GM23338 (cell line): ENCODE measurements around the gene CHST11. TPM values are rescaled to one million over a fixed set of nuclear protein-coding genes. Genes with fewer than 3 reads are reported as not detected.

Experiments
- ATAC-seq: fragments of 200-7000 bp; cut with Tn5 transposase; 3 replicates; pipeline ENCODE4 v1.9.1; 2020
- DNase-seq: peaks from one replicate; pipeline ENCODE4 v3.0.0-alpha.2; 2015; ENCODE audit warnings: low spot score
- H2AFZ ChIP-seq: fragments of 200-600 bp; sonication (generic); 2 replicates; pipeline ENCODE4 v1.8.0; 2016; ENCODE audit warnings: antibody characterized with exemption, mild to moderate bottlenecking, moderate library complexity
- H3F3A ChIP-seq: fragments of 200-600 bp; sonication (generic); replicated peaks from 2 replicates; pipeline ENCODE4 v1.8.0; 2017; ENCODE audit warnings: antibody characterized with exemption, mixed run types, low read depth
- H3K27ac ChIP-seq: fragments of 200-600 bp; sonication (generic); 2 replicates; pipeline ENCODE4 v1.6.1; 2016; ENCODE audit warnings: low read depth
- H3K27me3 ChIP-seq: fragments of 200-600 bp; sonication (generic); 2 replicates; pipeline ENCODE4 v1.8.0; 2016; ENCODE audit warnings: mild to moderate bottlenecking, mixed run types, moderate library complexity; ENCODE audit not compliant: insufficient read depth
- H3K36me3 ChIP-seq: fragments of 200-600 bp; sonication (generic); 2 replicates; pipeline ENCODE4 v1.8.0; 2016; ENCODE audit warnings: mild to moderate bottlenecking; ENCODE audit not compliant: insufficient read depth
- H3K4me1 ChIP-seq: fragments of 200-600 bp; sonication (generic); 2 replicates; pipeline ENCODE4 v1.8.0; 2016; ENCODE audit warnings: mild to moderate bottlenecking, moderate library complexity; ENCODE audit not compliant: insufficient read depth
- H3K4me2 ChIP-seq: fragments of 200-600 bp; sonication (generic); 2 replicates; pipeline ENCODE4 v1.7.1; 2017; ENCODE audit warnings: mixed run types
- H3K4me3 ChIP-seq: fragments of 200-600 bp; sonication (generic); 2 replicates; pipeline ENCODE4 v1.6.1; 2016; ENCODE audit warnings: mixed run types
- H3K79me2 ChIP-seq: fragments of 200-600 bp; sonication (generic); replicated peaks from 2 replicates; pipeline ENCODE4 v1.8.0; 2017; ENCODE audit warnings: mild to moderate bottlenecking; ENCODE audit not compliant: insufficient read depth
- H3K9me2 ChIP-seq: fragments of 200-600 bp; sonication (generic); 2 replicates; pipeline ENCODE4 v1.8.0; 2017; ENCODE audit not compliant: insufficient read depth
- H4K20me1 ChIP-seq: fragments of 200-600 bp; sonication (generic); replicated peaks from 2 replicates; pipeline ENCODE4 v1.8.0; 2017; ENCODE audit warnings: mild to moderate bottlenecking; ENCODE audit not compliant: insufficient read depth
- H3K27ac Mint-ChIP-seq: 2 replicates; pipeline ENCODE4 v1.8.0; 2020; ENCODE audit warnings: inconsistent platforms, mild to moderate bottlenecking, moderate library complexity, mixed read lengths
- H3K27me3 Mint-ChIP-seq: 3 replicates; pipeline ENCODE4 v1.8.0; 2022; ENCODE audit warnings: low read depth, mild to moderate bottlenecking, moderate library complexity, mixed read lengths, inconsistent platforms; ENCODE audit not compliant: insufficient read depth, poor library complexity
- H3K36me3 Mint-ChIP-seq: 3 replicates; pipeline ENCODE4 v1.8.0; 2021; ENCODE audit warnings: low read depth, mild to moderate bottlenecking, inconsistent platforms, moderate library complexity, mixed read lengths
- H3K4me1 Mint-ChIP-seq: 3 replicates; pipeline ENCODE4 v1.8.0; 2020; ENCODE audit warnings: mild to moderate bottlenecking, inconsistent platforms, mixed read lengths
- H3K4me3 Mint-ChIP-seq: 3 replicates; pipeline ENCODE4 v1.8.0; 2021; ENCODE audit warnings: moderate library complexity, mild to moderate bottlenecking, inconsistent platforms, mixed read lengths
- H3K9me3 Mint-ChIP-seq: 3 replicates; pipeline ENCODE4 v1.8.0; 2020; ENCODE audit warnings: moderate library complexity, mild to moderate bottlenecking, inconsistent platforms, mixed read lengths
- ETS1 ChIP-seq: IDR thresholded peaks from 2 replicates; pipeline ENCODE4 v1.6.1; 2016; ENCODE audit warnings: antibody characterized with exemption
- JUNB ChIP-seq: IDR thresholded peaks from one replicate; pipeline ENCODE4 v1.6.1; 2016; ENCODE audit warnings: antibody characterized with exemption; ENCODE audit not compliant: unreplicated experiment
- NANOG ChIP-seq: IDR thresholded peaks from 2 replicates; pipeline ENCODE4 v1.6.1; 2016; ENCODE audit warnings: antibody characterized with exemption, borderline replicate concordance
- POLR2AphosphoS5 ChIP-seq: IDR thresholded peaks from 2 replicates; pipeline ENCODE4 v1.6.1; 2016; ENCODE audit warnings: antibody characterized with exemption, low read depth
- REST ChIP-seq: IDR thresholded peaks from one replicate; pipeline ENCODE4 v1.6.1; 2018; ENCODE audit warnings: antibody characterized with exemption; ENCODE audit not compliant: unreplicated experiment
- STAT1 ChIP-seq: IDR thresholded peaks from one replicate; pipeline ENCODE4 v1.6.1; 2016; ENCODE audit warnings: antibody characterized with exemption; ENCODE audit not compliant: unreplicated experiment
- ZNF114 ChIP-seq: fragments of 250-450 bp; sonication (Bioruptor Pico); IDR thresholded peaks from 2 replicates; pipeline ENCODE4 v1.5.0; 2020; ENCODE audit warnings: mild to moderate bottlenecking, moderate library complexity
- ZNF462 ChIP-seq: fragments of 250-450 bp; sonication (Bioruptor Pico); IDR thresholded peaks from 2 replicates; pipeline ENCODE4 v1.5.0; 2020; ENCODE audit warnings: mild to moderate bottlenecking, moderate library complexity
- polyA plus RNA-seq: library from polyadenylated mRNA; unstranded; fragments of >200 nt; fragmentation: Nextera tagmentation; extraction: Ambion mirVana; gene quantifications from 2 replicates; pipeline ENCODE4 v1.2.1, GENCODE V29; 2016
- total RNA-seq: library from RNA; depleted of rRNA; stranded (reverse); fragments of >200 nt; shearing (Covaris generic); gene quantifications from 2 replicates; pipeline ENCODE4 v1.2.3, GENCODE V29; 2014

The CHST11 gene
- total and polyA plus RNA-seq, 2 experiments from 2014 or later, result 7.7 to 25.7 TPM

- TF ChIP-seq REST, result no peak
These were observed 291.2 kb downstream of the CHST11 start (continued) for GRCh38 chr12:104747955-104748354.

- Histone ChIP-seq H2AFZ (peak overlapping the region; percentile 84; the same call in 1 of the 2 replicates), H3K36me3 (no peaks in the 10 kb centered on the region), H3K27ac (no peak overlapping the region), H3K9me2 (peaks cover 7% of the 10 kb centered on the region; the same call in 1 of the 2 replicates), H3K27me3 (no peaks in the 10 kb centered on the region), H3K4me2 (peak overlapping the region; percentile 48), H3K4me1 (peaks cover 45% of the 10 kb centered on the region), H4K20me1 (no peaks in the 10 kb centered on the region), H3F3A (no peaks in the 10 kb centered on the region), H3K4me3 (no peak overlapping the region), H3K79me2 (peaks cover 8% of the 10 kb centered on the region; the same call in 1 of the 2 replicates)
- TF ChIP-seq STAT1 (no peak), ZNF462 (no peak), ZNF114 (no peak), JUNB (no peak), POLR2AphosphoS5 (no peak), NANOG (no peak), ETS1 (no peak)
- H3K4me3 Mint-ChIP-seq, result no peak overlapping the region
- H3K9me3 Mint-ChIP-seq, result no peaks in the 10 kb centered on the region
- no peak overlapping the region for H3K27ac Mint-ChIP-seq
- H3K4me1 Mint-ChIP-seq, result peaks cover 41% of the 10 kb centered on the region
- ATAC-seq (0 out of 3 replicates have a peak, but pooled peaks have one; percentile 22), DNase-seq (no peak)
- H3K27me3 Mint-ChIP-seq, result peaks cover 6% of the 10 kb centered on the region
- H3K36me3 Mint-ChIP-seq, result no peaks in the 10 kb centered on the region
These were observed 291.6 kb downstream of the CHST11 start for GRCh38 chr12:104748356-104748755.
